T47D (cell line): ENCODE results near the gene SEC14L6.

Experiments
- DNase-seq, 2 experiments: peaks; one replicate each; pipeline versions ENCODE4 v3.0.0 to v3.0.0-alpha.2; 2011 to 2012; ENCODE audit warnings: low read depth in 1 of 2, low spot score in 1 of 2
- JUND ChIP-seq: IDR thresholded peaks from 2 replicates; pipeline ENCODE4 v1.6.1; 2012; ENCODE audit warnings: low read depth
- in situ Hi-C: cut with HindIII; loops from 2 replicates; pipeline ENCODE4 v1.10.0; 2016; ENCODE audit warnings: low sequenced_read_pairs, low pct_unique_long_range_greater_than_20kb

Gene SEC14L6

DNA sequence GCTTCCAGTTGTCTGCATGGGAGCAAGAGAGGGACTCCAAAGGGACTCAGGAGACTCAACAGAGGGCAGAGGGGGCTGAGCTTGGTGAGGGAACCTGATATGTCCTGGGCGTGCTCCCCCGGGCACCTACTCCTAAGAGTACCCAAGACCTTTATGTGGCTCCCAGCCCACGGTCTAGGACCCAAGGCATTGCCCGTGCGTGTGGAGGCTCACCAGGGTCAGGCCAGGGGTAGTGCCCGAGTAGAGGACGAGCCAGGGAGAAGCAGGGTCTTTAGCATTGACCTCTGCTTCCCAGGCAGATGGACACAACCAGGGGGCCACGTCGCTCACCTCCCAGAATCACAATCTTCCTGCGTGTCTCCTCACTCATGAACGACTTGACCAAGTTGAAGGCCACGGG, 54.4 kb downstream of the SEC14L6 start:
- no peak for DNase-seq
- TF ChIP-seq JUND = no peak
- in situ Hi-C loops = no loop called here

DNA sequence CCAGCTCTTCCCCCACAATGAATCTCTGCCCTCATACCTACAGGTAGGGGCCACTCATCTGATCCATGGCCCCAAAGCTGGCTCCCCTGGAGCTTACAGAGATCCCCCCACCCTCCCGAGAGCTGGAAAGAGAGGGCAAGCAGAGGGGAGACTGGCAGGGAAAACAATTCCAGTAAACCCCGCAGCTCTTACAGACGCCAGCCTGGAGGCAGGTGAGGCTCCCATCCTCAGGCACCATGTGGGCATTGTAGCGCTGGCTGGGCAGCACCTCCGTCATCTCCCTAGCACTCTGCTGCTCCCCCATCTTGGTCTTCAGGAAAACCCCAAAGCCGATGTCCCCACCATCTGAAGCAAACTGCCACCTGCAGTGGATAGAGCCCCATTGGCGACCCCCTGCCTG, 55.2 kb downstream of the SEC14L6 start:
- no peak for DNase-seq
- in situ Hi-C loops = no loop called here
- TF ChIP-seq JUND = no peak

- no peak for DNase-seq
- TF ChIP-seq JUND = no peak
- in situ Hi-C loops = no loop called here
Observed at GRCh38 chr22:30490399-30490798, 56.1 kb downstream of the SEC14L6 start.

DNA sequence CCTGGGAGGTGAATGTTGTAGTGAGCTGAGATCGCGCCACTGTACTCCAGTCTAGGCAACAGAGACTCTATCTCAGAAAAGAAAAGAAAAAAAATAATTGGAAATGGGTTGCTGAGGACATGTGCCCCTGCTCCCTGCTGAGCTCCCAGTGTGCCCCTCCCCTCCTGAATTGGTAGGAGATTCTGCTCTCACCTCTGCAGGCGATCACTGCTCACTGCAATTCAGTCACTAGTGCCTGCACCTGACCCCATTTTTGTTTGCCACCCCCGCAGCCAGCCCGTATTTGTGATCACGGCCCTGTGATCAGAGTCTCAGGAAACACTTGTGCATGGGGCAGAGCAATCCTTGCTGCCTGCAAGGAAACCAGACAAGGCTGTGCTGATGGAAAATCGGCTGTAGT, 58.4 kb downstream of the SEC14L6 start:
- in situ Hi-C loops = no loop called here
- no peak for DNase-seq
- TF ChIP-seq JUND = no peak

- no peak for TF ChIP-seq JUND
- DNase-seq = no peak
- in situ Hi-C loops = no loop called here
Observed at GRCh38 chr22:30486661-30487115, 59.9 kb downstream of the SEC14L6 start.

DNA sequence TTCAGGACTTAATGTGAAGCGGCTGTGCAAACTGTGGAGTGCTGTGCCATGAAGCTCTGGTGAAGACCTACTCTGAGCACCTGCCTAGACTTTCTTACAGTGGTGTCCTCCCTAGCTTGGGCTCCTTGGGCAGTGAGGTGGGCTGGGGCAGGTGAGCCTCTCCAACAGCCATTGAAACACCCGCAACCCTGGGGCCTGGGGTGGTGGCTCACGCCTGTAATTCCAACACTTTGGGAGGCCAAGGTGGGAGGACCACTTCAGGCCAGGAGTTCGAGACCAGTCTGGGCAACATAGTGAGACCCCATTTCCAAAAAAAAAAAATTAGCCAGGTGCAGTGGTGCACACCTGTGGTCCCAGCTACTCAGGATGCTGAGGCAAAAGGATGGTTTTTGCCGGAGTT, 60.4 kb downstream of the SEC14L6 start:
- no peak for DNase-seq
- no peak for TF ChIP-seq JUND
- in situ Hi-C loops = no loop called here

DNA sequence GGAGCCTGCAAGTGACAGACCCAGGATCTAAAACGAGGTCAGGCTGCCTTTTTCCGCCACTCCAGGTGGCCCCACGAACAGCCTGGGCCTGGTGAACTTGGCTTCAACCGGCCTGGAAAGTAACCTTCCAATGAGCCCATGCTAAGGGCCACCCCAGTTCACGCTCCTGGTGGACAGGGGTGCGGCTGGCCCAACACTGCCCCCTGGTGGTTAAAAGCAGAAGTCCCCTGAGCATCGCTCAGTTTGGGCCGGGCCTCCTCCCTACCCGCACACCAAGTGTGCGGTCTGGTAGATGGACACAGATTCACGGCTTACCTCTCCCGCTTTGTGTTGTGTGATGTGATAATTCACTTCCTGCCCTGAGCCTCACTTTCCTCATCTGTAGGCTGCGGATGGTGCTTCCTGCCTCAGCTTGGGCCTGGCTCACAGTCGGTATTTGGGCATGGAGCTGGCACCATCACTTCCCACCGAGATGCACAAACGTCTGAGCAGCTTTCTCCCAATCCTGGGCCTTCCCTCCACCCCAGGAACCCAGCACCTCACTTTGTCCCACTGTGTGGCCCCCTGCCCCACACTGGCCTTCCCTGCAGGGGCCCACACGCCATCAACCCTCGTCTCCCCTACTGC, 61.1 kb downstream of the SEC14L6 start:
- peak; percentile 48 to 74 for DNase-seq
- in situ Hi-C loops = no loop called here
- no peak for TF ChIP-seq JUND

- in situ Hi-C loops = no loop called here
- no peak for TF ChIP-seq JUND
- no peak for DNase-seq
Observed at GRCh38 chr22:30483169-30483568, 63.4 kb downstream of the SEC14L6 start.

DNA sequence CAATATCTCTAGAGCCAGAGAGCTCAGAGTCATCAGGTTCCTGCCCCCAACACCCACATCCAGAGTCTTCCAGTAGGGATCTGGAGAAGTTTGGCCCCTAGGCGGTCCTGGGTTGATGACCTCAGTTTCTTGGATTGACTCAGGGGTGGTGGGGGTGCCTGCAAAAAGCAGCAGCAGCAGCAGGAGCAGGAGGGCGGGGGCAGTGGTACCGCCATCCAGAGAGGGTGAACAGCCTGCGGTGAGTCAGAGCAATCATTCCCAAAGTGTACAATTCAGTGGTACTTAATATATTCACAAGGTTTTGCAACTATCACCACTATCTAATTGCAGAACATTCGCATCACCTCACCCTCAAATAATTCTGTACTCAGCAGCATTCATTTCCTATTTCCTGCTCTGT, 64.8 kb downstream of the SEC14L6 start:
- TF ChIP-seq JUND = no peak
- no peak for DNase-seq
- in situ Hi-C loops = no loop called here

DNA sequence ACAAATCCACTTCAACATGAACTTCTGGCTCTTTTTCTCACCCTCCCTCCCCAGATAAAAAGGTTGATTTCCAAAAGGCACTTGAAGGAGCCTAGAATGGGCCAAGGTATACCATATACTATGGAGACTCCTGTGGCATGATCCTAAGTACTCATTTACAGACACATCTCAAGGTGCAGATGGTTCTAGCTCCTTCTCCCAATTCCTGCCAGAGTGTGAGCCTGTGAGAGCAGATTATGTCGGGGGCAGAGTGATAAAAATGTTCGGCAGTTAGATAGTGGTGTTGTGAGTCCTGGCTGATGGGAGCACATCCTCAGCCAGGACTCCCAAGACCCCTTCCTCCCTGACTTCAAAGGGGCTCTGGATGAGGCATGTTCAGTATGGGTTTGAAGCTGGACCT, 66.6 kb downstream of the SEC14L6 start:
- DNase-seq = no peak
- TF ChIP-seq JUND = no peak
- in situ Hi-C loops = no loop called here

DNA sequence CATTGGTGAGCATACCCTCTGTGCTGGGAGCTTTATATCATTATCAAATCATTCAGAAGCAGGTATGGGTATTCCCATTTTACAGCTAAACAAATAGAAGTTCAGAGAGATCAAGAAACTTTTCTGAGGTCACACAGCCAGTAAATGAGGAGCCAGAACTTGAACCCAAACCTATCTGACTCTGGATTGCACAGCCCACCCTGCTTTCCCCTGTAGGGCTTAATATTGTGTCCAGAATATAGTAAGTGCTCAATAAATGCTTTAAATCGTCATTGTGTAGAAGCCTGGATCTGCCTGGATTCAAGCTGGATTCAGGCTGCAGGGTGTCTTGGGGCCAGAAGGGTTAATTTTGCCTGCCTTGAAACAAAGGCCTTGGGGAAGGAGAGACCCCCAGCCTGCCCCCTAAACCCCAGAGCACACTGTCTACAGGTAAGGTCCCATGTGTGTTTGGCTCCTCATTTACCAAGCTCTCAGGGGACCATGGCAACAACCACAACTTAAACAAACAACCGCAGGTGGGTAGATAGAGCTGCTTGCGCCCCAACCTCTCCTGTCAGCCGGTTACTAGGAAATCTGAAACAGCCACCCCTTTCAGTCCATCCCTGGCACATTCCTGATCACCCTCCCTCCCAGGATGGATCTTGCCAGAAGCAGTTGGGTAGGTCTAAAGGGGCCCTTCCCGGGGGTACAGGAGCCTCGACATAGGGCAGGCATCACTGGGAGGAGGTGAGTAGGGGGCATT, 71.7 kb downstream of the SEC14L6 start:
- in situ Hi-C loops = no loop called here

GRCh38 chr22:30474121-30474520, 72.4 kb downstream of the SEC14L6 start:
- DNase-seq = no peak
- no peak for TF ChIP-seq JUND
- in situ Hi-C loops = no loop called here

More for the DNA sequence above, 71.7 kb downstream of the SEC14L6 start:
- no peak for TF ChIP-seq JUND
- peak in 1 of 2 experiments; percentile 24 for DNase-seq

DNA sequence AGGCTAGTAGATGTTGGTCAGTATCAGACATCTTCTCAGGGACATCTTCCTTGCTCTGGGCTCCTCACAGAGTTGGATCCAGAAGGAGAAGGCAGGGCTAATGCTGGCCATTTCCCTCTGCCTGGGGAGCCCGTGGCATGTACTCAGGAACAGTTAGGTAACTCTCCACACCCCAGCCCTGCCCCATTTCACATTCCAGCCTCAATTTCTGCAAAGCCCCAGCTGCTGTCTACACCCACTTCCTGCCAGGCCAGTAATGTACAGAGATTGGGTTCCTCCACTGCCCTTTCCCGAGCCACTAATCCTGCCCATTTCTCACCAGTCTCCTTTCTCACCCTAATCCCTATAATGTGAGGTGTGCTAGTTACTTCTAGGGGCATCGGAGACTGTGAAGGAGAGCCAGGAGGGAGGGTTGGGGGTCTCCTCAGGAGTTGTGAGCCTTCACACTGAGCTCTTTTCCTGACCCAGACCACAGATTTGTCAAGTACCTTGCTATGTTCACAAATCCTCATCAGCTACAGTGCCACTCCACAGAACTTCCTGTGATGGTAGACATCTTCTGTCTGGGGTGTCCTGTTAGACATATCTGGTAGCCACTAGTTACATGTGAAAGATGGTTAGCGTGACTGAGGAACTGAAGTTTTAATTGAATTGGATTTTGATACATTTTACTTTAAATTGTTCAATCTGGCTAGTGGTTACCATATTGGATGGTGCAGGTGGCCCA, 73.4 kb downstream of the SEC14L6 start:
- in situ Hi-C loops = no loop called here
- DNase-seq = no peak
- no peak for TF ChIP-seq JUND
